Effector memory CD4-positive, alpha-beta T cell (primary cell): Measurements from ENCODE around the gene FLYWCH2.
"Not testable (repeated sequence)": the region's sequence is repeated elsewhere in the genome, so short reads cannot be mapped to it uniquely, and the experiment has no call there.

Experiments used
- DNase-seq, 3 donors: peaks; one replicate each; pipeline ENCODE4 v3.0.0-alpha.2; 2020
- H3K27ac ChIP-seq: 2 replicates; pipeline ENCODE4 v1.7.0; 2013; ENCODE audit warnings: mild to moderate bottlenecking, low read length, moderate library complexity; ENCODE audit not compliant: insufficient read depth, poor library complexity, severe bottlenecking
- H3K27me3 ChIP-seq: replicated peaks from 2 replicates; pipeline ENCODE4 v1.7.0; 2013; ENCODE audit warnings: mild to moderate bottlenecking, low read length; ENCODE audit not compliant: insufficient read depth, control insufficient read depth, poor library complexity, severe bottlenecking
- H3K36me3 ChIP-seq: 2 replicates; pipeline ENCODE4 v1.7.0; 2013; ENCODE audit warnings: mild to moderate bottlenecking, low read length, moderate library complexity; ENCODE audit not compliant: control insufficient read depth, insufficient read depth
- H3K4me1 ChIP-seq: 2 replicates; pipeline ENCODE4 v1.7.0; 2013; ENCODE audit warnings: low read length, mild to moderate bottlenecking; ENCODE audit not compliant: control insufficient read depth, insufficient read depth, poor library complexity, severe bottlenecking
- H3K4me3 ChIP-seq: 2 replicates; pipeline ENCODE4 v1.7.0; 2013; ENCODE audit warnings: low read length, low read depth, mild to moderate bottlenecking; ENCODE audit not compliant: insufficient read depth, poor library complexity, severe bottlenecking
- H3K9me3 ChIP-seq: 2 replicates; pipeline ENCODE4 v1.7.0; 2013; ENCODE audit warnings: mild to moderate bottlenecking, low read length, moderate library complexity; ENCODE audit not compliant: control insufficient read depth

The FLYWCH2 gene

DNA sequence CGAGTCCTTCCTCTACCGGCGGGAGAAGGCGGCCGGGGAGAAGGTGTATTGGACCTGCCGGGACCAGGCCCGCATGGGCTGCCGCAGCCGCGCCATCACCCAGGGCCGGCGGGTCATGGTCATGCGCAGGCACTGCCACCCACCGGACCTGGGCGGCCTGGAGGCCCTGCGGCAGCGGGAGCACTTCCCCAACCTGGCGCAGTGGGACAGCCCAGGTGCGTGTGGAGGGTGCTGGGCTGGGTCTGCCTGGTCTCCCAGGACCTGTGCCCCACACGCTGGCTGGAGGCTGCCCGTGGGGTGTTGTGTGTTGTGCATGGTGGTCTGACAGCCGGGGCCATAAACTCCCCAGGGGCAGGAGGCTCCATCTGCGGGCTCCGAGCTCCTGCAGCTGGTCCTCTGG lies 54.2 kb downstream of the FLYWCH2 start:
- H3K9me3 ChIP-seq: no peaks in the 10 kb centered on the region
- H3K36me3 ChIP-seq: peaks cover 50% of the 10 kb centered on the region
- no peak overlapping the region for H3K4me3 ChIP-seq
- no peaks in the 10 kb centered on the region for H3K4me1 ChIP-seq
- H3K27ac ChIP-seq: no peak overlapping the region
- DNase-seq: no peak
- H3K27me3 ChIP-seq: no peaks in the 10 kb centered on the region

DNA sequence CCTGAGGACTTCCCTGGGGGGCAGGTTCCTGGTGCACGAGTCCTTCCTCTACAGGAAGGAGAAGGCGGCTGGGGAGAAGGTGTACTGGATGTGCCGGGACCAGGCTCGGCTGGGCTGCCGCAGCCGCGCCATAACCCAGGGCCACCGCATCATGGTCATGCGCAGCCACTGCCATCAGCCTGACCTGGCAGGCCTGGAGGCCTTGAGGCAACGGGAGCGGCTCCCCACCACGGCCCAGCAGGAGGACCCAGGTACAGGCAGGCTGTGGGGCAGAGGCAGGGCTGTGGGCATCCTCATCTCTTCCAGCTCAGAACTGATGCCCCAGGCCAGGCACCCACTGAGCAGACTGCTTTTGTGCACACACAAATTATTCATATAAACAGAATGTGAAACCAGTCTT lies 55.2 kb downstream of the FLYWCH2 start:
- no peak for DNase-seq
- H3K4me1 ChIP-seq: no peaks in the 10 kb centered on the region
- H3K9me3 ChIP-seq: no peaks in the 10 kb centered on the region
- peaks cover 56% of the 10 kb centered on the region for H3K36me3 ChIP-seq
- no peaks in the 10 kb centered on the region for H3K27me3 ChIP-seq
- no peak overlapping the region for H3K4me3 ChIP-seq
- no peak overlapping the region for H3K27ac ChIP-seq

DNA sequence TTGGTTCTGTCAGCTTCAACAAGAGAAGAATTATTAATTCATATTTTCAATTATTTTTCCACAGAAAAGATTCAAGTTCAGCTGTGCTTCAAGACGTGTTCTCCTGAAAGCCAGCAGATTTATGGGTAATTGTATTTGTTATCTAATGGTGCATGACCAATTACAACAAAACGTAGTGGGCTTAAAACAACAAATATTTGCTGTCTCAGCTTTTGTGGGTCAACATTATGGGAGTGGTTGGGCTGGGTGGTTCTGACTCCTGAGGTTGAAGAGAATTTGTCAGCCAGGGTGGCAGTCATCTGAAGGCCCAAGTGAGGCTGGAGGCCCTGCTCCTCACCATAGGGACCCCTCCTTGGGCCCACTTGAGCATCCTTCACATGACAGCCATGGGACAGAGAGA lies 57.0 kb downstream of the FLYWCH2 start:
- no peaks in the 10 kb centered on the region for H3K9me3 ChIP-seq
- no peak for DNase-seq
- no peaks in the 10 kb centered on the region for H3K4me1 ChIP-seq
- no peaks in the 10 kb centered on the region for H3K27me3 ChIP-seq
- peaks cover 44% of the 10 kb centered on the region for H3K36me3 ChIP-seq
- no peak overlapping the region for H3K27ac ChIP-seq
- H3K4me3 ChIP-seq: no peak overlapping the region

- DNase-seq: no peak
- H3K36me3 ChIP-seq: peaks cover 26% of the 10 kb centered on the region
- no peaks in the 10 kb centered on the region for H3K9me3 ChIP-seq
- H3K4me3 ChIP-seq: no peak overlapping the region
- H3K27ac ChIP-seq: no peak overlapping the region
- no peaks in the 10 kb centered on the region for H3K27me3 ChIP-seq
- H3K4me1 ChIP-seq: no peaks in the 10 kb centered on the region
These were observed 59.0 kb downstream of the FLYWCH2 start for GRCh38 chr16:2942045-2942444.

- not testable (repeated sequence) for H3K4me1 ChIP-seq, H3K9me3 ChIP-seq, DNase-seq, H3K4me3 ChIP-seq, H3K27me3 ChIP-seq, H3K27ac ChIP-seq
- H3K36me3 ChIP-seq: peaks cover 14% of the 10 kb centered on the region
These were observed 60.7 kb downstream of the FLYWCH2 start for GRCh38 chr16:2943716-2944115.

DNA sequence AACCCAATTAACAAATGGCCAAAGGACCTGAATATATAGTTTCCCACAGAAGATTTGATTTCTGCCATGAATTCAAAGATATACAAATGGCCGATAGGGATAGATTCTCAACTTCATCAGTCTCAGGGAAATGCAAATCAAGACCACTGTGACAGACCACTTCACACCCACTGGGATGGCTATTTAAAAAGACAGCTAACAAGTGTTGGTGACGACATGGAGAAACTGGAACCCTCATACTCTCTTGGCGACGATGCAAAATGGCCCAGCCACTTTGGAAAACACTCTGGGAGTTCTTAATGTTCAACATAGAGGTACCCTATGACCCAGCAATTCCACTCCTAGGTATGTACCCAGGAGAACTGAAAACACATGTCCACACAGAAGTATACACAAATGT lies 63.6 kb downstream of the FLYWCH2 start:
- Histone ChIP-seq H3K36me3 (peaks cover 9% of the 10 kb centered on the region), H3K4me3 (no peak overlapping the region), H3K9me3 (no peaks in the 10 kb centered on the region), H3K4me1 (no peaks in the 10 kb centered on the region), H3K27me3 (no peaks in the 10 kb centered on the region), H3K27ac (no peak overlapping the region)
- no peak for DNase-seq
